Measurements from ENCODE around the gene TSR3. TPM values are rescaled to one million over a fixed set of nuclear protein-coding genes. Genes with fewer than 3 reads are reported as not detected.

The TSR3 gene
- total and polyA plus RNA-seq, 2 donors (not counting 1 experiment from before 2014, with no cell fraction given), result 35.7 to 43.7 TPM

GRCh38 chr16:1344499-1344898, 7.2 kb downstream of the TSR3 start:
- Histone ChIP-seq H3K4me1 (ENCODE audit: control insufficient read depth in 2 of 2, insufficient read depth in 2 of 2, low read length in 2 of 2) (peaks cover 16 to 26% of the 10 kb centered on the region in 2 donors), H3K4me3 (ENCODE audit: control extremely low read depth in 1 of 5, extremely low read depth in 1 of 5, insufficient read depth in 1 of 5, low read depth in 2 of 5, low read length in 4 of 5) (no peak overlapping the region), H2AFZ (ENCODE audit: insufficient read depth, low read depth, low read length, poor library complexity, severe bottlenecking) (no peak overlapping the region), H3K79me2 (ENCODE audit: control insufficient read depth, insufficient read depth, low read length) (no peaks in the 10 kb centered on the region), H3K27ac (ENCODE audit: low read length in 2 of 2) (no peak overlapping the region), H3K9me3 (ENCODE audit: control extremely low read depth in 1 of 3, control insufficient read depth in 2 of 3, insufficient read depth in 1 of 3, low read length in 2 of 3) (peaks cover 0 to 3% (median 0%) of the 10 kb centered on the region in 3 donors), H3K9ac (ENCODE audit: low read length) (no peak overlapping the region), H3K4me2 (replicated peaks; ENCODE audit: low read depth, low read length, poor library complexity, severe bottlenecking) (no peak overlapping the region), H4K20me1 (ENCODE audit: control insufficient read depth, insufficient read depth, low read length, poor library complexity, severe bottlenecking) (peaks cover 28% of the 10 kb centered on the region), H3K36me3 (replicated peaks in 1 of 2; ENCODE audit: control extremely low read depth in 1 of 2, control insufficient read depth in 1 of 2, extremely low read depth in 1 of 2, insufficient read depth in 2 of 2, low read length in 1 of 2) (peaks cover 0 to 16% of the 10 kb centered on the region in 2 experiments), H3K27me3 (replicated peaks in 1 of 4; ENCODE audit: control extremely low read depth in 1 of 4, control insufficient read depth in 3 of 4, insufficient read depth in 4 of 4, low read length in 3 of 4) (no peaks in the 10 kb centered on the region)
- intact Hi-C loops (cut with micrococcal nuclease), result loop anchor here (10.0 kb wide), 1 partner anchor 270 kb away; the partner anchor contains the start of genes CRAMP1 and IFT140
- POLR2A ChIA-PET, result interaction anchor here (0.6 kb wide), 1 partner anchor 361 kb away, joined by 5 read pairs; no protein-coding TSS in a partner anchor
- ATAC-seq (ENCODE audit: low read depth), result no peak
- WGBS (ENCODE audit: insufficient coverage), result 91% methylated on average over 14 of the region's 14 CpGs
- peak overlapping the region; percentile 8 for H3K4me3 Mint-ChIP-seq
- DNase-seq, result no peak
- peaks cover 23% of the 10 kb centered on the region for H3K4me1 Mint-ChIP-seq
- H3K9me3 Mint-ChIP-seq (ENCODE audit: insufficient read depth), result no peaks in the 10 kb centered on the region
- no peaks in the 10 kb centered on the region for H3K27me3 Mint-ChIP-seq
- TF ChIP-seq EZH2 (IDR thresholded peaks at IDR 0.05; ENCODE audit: borderline replicate concordance, insufficient read depth, low read depth, low read length, poor library complexity, severe bottlenecking), result no peak
- no peak for TF ChIP-seq CTCF (IDR thresholded peaks at IDR 0.05)
- H3K27ac Mint-ChIP-seq, result peak overlapping the region; percentile 32
- CTCF ChIA-PET, result interaction anchor here (1.1 kb wide), 1 partner anchor 12 kb away, joined by 3 read pairs; no protein-coding TSS in a partner anchor

All from B cell (primary cell).